IgD-negative memory B cell (primary cell): Measurements from ENCODE around the gene ATP9B. TPM values are rescaled to one million over a fixed set of nuclear protein-coding genes. Genes with fewer than 3 reads are reported as not detected.
A peak's percentile ranks its signal among the peaks of the same experiment; 100 is the strongest.

Experiments
- H3K27ac Mint-ChIP-seq, 3 donors: one replicate each; pipeline ENCODE4 v1.8.0; 2020 to 2022; ENCODE audit warnings: mild to moderate bottlenecking in 3 of 3, mixed read lengths in 3 of 3, moderate library complexity in 1 of 3
- H3K27me3 Mint-ChIP-seq: one replicate; pipeline ENCODE4 v1.8.0; 2021; ENCODE audit warnings: mixed read lengths
- H3K36me3 Mint-ChIP-seq: one replicate; pipeline ENCODE4 v1.8.0; 2020; ENCODE audit warnings: mild to moderate bottlenecking, mixed read lengths
- H3K4me1 Mint-ChIP-seq, 3 donors: one replicate each; pipeline ENCODE4 v1.8.0; 2020 to 2022; ENCODE audit warnings: mixed read lengths in 3 of 3, mild to moderate bottlenecking in 1 of 3
- H3K4me3 Mint-ChIP-seq, 4 donors: one replicate each; pipeline ENCODE4 v1.8.0; 2020 to 2022; ENCODE audit warnings: mild to moderate bottlenecking in 4 of 4, mixed read lengths in 4 of 4, moderate library complexity in 3 of 4
- H3K9me3 Mint-ChIP-seq, 3 donors: one replicate each; pipeline ENCODE4 v1.8.0; 2020 to 2021; ENCODE audit warnings: mixed read lengths in 3 of 3, mild to moderate bottlenecking in 1 of 3
- polyA plus RNA-seq: library from polyadenylated mRNA; unstranded; fragments of 300-500 nt; fragmentation: Illumina TruSeq; gene quantifications from one replicate; pipeline ENCODE4 v1.2.3, GENCODE V29; 2021

The ATP9B gene
- polyA plus RNA-seq, 1 donor from 2014 or later = 17.6 TPM

GRCh38 chr18:79426376-79427300 is 357.4 kb downstream of the ATP9B start:
- H3K27me3 Mint-ChIP-seq = no peaks in the 10 kb centered on the region
- H3K4me1 Mint-ChIP-seq = peaks cover 17 to 20% (median 19%) of the 10 kb centered on the region in 3 donors
- peak overlapping the region in 1 of 3 donors; percentile 53 for H3K27ac Mint-ChIP-seq
- H3K36me3 Mint-ChIP-seq = peaks cover 6% of the 10 kb centered on the region
- H3K4me3 Mint-ChIP-seq = no peak overlapping the region
- H3K9me3 Mint-ChIP-seq = no peaks in the 10 kb centered on the region

GRCh38 chr18:79427368-79428225 is 358.4 kb downstream of the ATP9B start:
- no peak overlapping the region for H3K27ac Mint-ChIP-seq
- H3K9me3 Mint-ChIP-seq = no peaks in the 10 kb centered on the region
- no peaks in the 10 kb centered on the region for H3K27me3 Mint-ChIP-seq
- H3K36me3 Mint-ChIP-seq = peaks cover 3% of the 10 kb centered on the region
- no peak overlapping the region for H3K4me3 Mint-ChIP-seq
- H3K4me1 Mint-ChIP-seq = peaks cover 12 to 14% (median 13%) of the 10 kb centered on the region in 3 donors

Other genes starting within 250 kb of the ATP9B start
- gene SALL3, start 89.6 kb upstream of the ATP9B start, polyA plus RNA-seq = not detected